Right renal cortex interstitium (tissue), 3 donors: ENCODE results near the gene FGD2. TPM values are rescaled to one million over a fixed set of nuclear protein-coding genes. Genes with fewer than 3 reads are reported as not detected.
"Not testable (repeated sequence)": the region's sequence is repeated elsewhere in the genome, so short reads cannot be mapped to it uniquely, and the experiment has no call there.

ENCODE experiments used
- DNase-seq, 3 donors: peaks; one replicate each; pipeline ENCODE4 v3.0.0-alpha.2; 2013; ENCODE audit warnings: low read depth in 3 of 3, low spot score in 2 of 3
- polyA plus RNA-seq, 3 donors: library from polyadenylated mRNA; unstranded; fragments of 120-200 nt; gene quantifications; one replicate each; pipeline ENCODE4 v1.2.1, GENCODE V29; 2013; ENCODE audit not compliant: insufficient read length in 3 of 3

The FGD2 gene
- polyA plus RNA-seq, 3 donors, result 1.3 to 1.5 (median 1.5) TPM

DNA sequence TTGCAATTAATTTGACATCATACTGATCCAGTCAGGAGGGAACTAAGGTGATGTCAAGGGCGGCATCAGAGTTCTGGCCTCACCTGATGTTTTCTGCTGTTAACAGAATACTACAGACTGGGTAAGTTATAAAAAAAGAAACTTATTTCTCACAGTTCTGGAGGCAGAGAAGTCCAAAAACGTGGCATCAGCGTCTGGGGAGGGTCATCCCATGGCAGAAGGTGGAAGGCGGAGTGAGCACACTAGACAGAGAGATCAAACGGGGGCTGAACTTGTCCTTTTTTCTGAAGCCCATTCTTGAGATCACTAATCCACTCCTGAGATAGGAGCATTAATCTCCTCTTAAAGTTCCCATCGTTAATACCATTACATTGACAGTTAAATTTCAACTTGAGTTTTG is 16.2 kb upstream of the FGD2 start:
- no peak for DNase-seq

DNA sequence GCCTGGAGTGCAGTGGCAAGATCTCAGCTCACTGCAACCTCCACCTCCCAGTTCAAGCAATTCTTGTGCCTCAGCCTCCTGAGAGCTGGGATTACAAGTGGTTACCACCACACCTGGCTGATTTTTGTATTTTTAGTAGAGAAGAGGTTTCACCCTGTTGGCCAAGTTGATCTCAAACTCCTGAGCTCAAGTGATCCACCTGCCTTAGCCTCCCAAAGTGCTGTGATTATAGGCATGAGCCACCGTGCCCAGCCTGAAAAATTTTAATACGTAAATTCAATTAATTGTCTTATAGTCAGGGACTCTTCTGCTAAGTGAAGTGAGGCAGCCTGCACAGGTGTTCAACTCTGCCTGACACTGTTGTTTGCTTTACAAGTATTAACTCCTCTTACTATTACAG is 15.1 kb upstream of the FGD2 start:
- DNase-seq, result not testable (repeated sequence)

DNA sequence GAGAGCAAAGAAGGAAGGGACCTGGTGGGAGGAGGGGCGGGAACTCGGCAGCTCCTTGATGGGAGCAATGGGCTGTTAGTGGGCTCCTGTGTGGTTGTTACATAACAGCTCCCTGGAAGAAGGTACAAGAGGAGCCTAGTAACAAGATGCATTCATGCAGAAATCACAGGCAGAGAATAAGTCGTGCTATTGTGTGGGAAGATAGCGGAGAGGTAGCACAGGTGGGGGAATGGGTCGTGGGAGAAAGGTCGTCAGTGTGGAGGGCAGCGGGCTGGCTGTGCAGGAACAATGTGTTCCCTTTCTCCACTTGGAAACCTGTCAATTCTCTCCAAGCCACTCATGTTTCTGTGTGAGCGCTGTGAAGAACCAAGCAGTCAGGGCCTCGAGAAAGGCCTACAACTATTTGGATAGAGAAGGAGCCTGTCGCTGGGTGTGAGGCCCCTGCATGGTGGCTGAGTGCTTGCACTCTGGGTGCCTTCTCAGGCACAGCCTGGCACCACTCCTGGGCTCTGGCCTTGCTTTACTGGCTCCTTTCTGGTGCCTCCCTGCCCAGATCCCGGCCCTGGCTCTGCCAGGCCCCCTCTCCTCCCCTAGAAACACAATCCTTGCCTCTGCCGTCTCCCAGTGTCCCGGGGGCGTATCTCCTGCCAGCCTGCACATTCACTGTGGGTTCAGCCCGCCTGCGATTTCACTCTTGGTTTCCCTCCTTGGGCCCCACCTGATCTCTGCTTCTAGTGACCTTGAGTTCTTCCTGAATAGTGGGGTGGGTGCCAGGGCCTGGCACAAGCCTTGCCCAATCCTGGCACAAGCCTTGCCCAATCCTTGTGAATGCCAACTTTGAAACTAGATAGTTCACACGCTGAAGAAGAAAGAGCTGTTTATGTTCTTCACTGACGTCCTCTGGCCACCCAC is 7.4 kb upstream of the FGD2 start:
- no peak for DNase-seq

DNA sequence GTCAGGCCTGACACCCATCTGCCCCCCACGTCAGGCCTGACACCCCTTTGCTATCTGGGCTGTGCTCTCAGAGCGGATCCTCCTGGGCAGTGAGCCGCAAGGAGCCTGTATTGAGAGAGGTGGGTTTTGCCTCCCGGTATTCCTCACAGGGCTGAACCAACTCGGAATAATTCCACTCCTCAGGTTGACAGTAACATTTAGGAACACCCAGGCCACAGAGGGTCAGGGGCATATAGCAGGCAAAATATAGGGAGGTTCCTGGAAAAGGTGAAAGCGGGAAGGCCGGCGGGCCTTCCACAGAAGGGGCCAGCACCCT is 6.8 kb upstream of the FGD2 start:
- DNase-seq, result no peak

DNA sequence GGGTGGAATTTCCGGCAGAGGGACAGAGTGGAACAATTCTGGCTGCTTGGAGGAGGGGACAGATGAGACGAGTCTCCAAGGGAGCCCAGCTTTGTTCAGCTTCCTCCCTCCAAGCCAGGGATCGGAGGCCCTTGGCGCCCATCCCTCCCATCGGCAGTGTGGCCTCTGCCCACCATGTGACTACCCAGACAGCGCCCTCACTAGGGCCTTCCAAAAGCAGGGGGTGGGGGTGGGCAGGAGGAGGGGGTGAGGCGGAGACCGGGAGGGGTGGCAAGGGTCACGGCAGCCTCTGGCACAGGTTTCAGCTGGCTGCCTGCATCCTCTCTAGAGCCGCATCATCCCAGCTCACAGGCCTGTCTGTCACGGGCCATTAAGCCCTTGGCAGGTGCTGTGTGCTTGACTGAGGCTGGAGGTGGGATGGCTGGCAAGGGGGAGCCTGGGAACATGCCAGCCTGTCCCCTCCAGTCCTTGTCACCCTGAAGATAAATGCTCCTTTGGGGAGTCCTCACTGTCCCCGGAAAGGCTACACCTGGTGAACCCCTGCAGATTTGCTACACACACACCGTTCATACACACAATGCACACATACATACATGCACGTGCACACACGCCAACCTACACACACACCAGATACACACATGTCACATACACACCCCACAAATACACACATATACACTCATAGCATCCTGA is 6.2 kb upstream of the FGD2 start:
- DNase-seq, result peak in 1 of 3 donors; percentile 86

DNA sequence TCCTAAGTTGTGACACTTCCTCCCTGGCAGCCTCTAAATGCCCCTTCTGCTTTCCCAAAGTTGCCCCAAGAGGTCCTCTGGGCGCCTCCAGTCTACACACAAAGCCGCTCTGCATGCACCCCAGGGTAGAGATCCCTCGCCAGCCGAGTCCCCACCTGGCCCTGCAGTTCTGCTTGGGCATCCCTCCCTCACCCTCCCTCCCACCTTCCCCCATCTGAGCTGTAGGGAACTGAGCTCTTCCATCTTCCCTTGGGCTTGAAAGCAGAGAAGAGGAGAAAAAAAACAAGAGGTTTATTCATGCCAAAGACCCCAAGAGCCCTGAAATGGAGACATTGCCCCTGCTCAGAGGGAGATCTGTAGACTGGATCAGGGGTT is 5.7 kb upstream of the FGD2 start:
- DNase-seq, result no peak

DNA sequence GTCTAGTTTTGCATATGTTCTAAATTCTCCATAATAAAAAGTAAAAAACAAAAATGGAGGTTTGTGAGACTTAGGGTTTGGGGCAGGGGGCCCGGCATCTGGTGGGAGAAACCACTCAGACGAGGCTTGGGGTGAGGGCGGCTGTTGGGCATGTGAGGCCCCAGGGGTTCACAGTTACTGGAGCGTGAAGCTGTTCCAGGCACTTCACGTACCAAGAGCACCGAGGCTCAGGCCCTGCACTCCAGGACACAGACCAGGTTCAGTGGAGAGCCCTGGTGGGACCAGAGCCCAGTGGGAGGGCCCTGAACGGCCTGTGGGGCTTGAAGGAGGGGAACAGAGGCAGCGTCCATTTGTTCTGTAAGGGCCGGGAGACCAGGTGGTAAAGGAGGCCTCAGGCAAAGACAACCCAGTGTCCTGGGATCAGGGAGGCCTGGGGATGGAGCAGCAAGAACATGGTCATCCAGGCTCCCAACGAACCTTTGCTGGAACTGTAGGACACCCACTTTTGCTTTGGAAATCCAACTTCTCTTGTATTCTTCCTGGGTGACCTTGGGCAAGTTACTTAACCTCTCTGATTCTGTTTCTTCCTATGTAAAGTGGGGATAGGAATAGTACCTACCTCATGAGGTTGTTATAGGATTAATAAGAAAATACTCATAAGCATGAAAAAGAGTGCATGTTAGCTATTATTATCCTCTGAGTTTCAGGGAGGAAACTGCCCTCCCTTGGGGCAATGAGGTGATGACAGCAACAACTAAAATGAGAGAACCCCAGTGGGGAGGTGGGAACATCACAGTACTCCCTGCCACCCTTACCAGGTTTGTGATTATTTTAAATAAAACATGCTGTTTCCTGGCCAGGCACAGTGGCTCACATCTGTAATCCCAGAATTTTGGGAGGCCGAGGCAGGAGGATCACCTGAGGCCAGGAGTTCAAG is 1.1 kb upstream of the FGD2 start:
- DNase-seq, result no peak

DNA sequence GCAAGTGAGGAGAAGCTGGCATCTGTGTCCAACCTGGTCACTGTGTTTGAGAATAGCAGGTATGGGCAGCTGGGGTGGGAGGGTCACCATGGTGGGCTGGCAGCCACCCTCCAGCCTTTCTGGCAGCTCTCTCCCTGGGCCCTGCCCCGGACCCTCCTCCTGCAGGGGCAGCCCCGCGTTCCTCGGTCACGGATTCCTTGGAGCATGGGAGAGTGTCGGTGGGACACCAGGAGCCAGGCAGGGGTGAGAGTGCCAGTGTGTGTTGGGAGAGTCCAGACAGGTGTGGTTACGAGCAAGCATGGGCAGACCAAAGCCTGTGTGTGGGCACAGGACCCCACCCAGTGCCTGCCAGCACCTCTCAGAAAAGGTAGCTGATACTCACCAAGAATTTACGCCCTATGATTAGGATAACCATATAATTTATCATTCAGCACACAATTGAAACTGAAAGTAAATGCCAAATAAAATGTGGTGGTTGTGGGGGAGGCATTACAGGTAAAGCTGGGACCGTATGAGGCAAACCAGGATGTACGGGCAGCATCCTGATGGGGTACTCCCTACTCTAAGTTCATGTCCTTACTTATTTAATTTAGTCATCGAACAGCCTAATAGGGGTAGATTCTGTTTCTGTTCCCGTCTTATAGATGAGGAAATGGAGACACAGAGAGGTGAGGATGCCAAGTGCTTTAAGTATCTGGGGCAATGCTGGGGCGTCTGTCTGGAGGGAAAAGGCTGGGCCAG is 542 bp downstream of the FGD2 start:
- DNase-seq, result no peak

DNA sequence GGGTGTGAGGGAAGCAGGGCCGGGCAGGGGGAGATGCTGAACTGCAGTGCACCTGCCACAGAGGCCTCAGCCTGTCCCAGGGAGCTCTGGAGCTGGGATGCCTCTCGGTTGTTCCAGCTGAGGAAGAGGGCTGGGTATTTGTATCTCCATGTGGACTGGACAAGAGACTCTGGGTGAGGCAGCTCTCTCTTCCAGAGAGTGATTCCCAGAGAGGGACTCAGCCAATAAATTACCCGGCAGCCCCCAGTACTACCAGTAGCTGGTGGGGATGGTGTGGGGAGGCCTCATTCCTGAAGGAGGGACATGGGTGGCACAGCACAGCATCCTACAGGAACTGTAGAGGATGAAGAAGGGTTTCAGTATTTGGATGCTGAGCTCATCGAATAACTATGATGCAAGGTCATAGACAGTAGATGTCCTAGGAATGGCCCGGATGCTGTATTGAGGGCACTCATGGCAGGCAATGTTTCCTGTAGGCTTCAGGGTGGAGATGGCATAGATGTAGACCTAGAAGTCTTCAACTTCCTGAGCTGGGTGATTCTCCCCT is 1.4 kb downstream of the FGD2 start:
- no peak for DNase-seq

DNA sequence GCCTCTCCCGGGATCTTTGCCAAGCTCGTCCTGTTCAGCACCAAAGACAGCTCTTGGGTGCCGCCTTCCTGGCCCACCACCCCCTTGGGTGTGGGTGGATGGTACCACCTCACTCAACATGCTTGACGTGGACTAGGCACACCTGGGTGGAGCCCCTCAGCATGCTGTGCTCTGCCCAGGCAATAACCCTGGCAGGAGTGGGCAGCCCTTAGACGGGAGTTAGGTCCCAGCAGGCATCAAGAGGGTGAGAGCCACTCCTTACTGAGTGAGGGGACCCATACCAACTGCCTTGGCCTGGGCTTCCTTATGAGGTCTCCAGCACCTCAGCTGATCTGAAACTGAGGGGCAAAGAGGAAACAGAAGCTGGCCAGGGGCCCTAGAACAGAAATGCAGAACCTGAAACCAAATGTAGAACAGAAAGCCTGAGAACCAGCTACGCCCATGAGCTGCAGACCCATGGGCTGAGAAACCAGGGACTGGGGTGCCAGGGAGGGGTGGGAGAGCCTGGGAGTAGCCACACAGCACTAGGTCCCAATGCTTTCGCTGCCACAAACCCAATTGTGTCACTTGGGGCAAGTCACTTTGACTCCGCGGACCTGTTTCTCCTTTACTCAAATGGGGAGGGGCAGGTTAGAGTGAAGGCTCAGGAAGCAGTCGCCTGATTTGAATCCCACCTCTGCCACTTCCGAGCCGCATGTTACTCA is 2.0 kb downstream of the FGD2 start:
- no peak for DNase-seq

DNA sequence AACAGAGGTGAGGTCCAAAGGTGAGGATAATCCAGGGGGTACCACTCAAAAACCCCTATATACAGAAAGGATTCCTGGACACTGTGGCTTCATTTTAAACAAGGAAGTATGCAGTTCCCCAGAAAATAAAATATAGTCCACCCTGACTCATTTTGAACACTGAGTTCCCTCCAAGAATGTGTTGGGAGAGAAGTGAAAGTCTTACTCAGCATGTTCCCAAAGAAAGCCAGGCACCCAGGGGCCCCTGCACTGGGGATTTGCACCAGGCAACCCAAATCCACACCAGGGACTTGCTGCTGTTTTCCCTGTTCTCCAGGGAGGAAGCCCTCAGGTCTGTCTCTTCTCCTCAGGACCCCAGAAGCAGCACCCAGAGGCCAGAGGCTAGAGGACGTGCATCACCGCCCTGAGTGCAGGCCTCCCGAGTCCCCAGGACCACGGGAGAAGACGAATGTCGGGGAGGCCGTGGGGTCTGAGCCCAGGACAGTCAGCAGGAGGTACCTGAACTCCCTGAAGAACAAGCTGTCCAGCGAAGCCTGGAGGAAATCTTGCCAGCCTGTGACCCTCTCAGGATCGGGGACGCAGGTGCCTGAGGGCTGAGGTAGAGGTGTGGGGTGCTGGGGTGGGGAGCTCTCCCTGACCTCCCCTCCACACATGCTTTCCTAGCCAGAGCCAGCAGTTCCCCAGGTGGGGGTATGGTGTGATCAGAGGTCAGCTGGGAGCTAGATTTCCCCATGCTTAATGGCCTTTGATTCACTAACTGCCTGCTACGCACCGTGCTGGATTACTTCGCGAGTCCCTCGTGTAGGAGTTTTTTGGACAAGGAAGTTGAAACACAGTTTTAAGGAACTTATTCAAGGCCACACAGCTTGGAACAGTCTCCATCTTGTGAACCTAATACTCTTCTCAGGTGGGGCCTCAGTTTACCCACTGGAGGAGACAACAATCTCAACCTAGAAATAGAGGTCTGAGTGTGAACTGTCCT is 3.3 kb downstream of the FGD2 start:
- DNase-seq, result no peak

DNA sequence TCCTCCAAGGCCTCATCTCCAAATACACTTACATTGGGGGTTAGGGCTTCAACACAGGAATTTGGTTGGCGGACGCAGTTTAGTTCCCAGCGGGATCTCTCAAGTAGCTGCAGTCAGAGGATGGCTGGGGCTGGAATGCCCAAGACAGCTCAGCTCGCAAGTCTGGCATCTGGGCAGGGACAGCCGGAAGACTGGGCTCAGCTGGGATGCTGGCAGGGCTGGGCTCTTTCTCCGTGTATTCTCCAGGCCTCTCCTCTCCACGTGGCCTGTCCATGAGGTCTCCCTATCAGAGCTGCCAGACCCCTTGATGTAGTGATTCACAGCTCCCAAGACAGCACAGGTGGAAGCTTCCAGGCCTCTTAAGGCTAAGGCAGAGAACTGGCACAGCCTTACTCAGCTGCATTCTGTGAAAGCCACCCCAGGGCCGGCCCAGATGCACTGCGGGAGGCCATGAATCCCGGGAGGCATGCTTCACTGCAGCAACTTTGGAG is 5.0 kb downstream of the FGD2 start:
- DNase-seq, result no peak

DNA sequence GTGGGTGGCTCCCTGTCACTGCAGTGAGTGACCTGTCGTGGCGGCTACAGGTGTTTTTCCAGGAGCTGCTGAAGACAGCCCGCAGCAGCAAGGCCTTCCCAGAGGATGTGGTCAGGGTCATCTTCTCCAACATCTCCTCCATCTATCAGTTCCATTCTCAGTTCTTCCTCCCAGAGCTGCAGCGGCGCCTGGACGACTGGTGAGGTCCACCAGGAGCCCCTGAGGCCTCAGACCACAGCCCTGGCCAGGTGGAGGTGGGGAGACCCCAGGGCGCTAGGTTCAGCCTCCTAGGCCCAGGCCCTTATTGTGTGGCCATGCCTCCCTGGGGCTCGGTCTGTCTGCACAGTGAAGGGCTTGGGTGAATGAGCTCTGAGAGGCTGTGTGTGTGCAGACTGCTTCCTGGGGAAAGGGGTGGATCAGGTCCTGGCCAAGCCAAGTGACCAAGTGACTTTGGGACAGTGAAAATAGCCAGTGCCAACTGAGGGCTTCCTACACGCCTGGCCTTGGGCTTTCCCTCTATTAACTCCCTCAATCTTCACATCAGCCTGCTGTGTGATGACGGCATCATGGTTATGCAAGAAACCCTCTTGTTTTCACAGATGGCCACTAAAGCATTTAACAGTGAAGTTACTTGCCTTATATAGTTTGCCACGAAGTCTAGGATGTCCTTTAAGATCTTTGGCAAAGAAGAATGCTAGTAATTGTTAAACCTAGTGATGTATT is 6.4 kb downstream of the FGD2 start:
- DNase-seq, result no peak

DNA sequence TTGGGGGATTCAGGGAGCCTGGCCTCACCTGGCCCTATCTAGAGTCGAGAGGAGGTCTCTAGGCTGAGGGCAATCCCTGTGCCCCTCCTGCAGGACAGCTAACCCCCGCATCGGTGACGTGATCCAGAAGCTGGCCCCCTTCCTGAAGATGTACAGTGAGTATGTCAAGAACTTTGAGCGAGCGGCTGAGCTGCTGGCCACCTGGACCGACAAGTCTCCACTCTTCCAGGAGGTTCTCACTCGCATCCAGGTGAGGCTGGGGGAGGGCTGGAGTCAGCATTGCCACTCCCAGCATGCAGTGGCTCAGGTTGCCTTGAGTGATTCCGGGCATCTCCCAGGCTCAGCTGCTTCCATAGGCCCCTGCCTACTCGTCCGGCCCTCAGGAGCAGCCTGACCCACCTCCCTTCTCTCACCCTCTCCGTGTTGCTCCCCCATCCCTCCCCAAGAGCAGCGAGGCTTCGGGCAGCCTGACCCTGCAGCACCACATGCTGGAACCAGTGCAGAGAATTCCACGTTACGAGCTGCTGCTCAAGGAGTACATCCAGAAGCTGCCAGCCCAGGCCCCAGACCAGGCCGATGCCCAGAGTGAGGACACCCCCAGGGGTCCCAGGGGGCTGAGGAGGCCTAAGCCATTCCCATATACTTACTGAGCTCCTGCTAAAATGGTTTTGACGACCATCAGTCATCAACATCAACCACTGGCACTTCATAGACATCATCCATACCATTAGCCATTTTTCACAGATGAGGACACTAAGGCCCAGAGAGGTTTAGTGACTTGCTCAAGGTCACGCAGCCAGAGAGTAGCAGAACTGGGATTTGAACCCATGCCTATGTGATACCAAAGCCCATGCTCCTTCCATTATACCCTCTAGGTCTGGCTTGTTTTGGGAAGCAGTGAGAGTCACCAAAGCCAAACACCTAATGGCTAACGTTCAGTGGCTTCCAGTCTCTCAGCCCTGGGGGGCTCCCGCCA is 8.3 kb downstream of the FGD2 start:
- no peak for DNase-seq

DNA sequence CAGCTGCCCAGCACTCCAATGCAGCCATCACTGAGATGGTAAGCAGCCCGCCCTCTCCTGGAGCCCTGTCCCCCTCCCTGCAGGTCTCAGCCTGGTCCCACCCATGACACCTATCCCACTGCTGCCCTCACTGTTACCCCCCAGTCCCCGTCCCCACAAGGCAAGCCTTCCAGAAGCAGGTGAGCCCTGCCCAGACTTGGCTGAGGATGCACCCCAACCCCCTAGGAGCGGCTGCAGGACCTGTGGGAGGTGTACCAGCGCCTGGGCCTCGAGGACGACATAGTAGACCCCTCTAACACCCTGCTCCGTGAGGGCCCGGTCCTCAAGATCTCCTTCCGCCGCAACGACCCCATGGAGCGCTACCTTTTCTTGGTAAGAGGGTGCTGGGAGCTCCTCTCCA is 9.2 kb downstream of the FGD2 start:
- DNase-seq, result no peak

DNA sequence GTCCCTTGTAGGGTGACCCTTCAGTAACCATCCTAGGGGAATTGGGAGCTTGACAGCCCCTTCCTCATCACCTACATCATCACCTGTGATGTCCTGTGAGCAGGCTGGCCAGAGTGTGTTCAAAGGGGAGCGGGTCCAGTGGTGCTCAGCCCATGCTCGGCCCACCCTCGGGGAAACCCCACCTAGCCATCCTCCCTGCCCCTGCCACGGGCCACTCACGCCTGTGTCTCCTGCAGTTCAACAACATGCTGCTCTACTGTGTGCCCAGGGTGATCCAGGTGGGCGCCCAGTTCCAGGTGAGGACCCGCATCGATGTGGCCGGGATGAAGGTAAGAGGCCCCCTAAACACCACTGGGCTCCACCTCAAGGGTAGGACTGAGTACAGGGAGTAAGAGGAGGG is 10.1 kb downstream of the FGD2 start:
- no peak for DNase-seq
